Measurements from ENCODE around the gene RRAGD.

DNA sequence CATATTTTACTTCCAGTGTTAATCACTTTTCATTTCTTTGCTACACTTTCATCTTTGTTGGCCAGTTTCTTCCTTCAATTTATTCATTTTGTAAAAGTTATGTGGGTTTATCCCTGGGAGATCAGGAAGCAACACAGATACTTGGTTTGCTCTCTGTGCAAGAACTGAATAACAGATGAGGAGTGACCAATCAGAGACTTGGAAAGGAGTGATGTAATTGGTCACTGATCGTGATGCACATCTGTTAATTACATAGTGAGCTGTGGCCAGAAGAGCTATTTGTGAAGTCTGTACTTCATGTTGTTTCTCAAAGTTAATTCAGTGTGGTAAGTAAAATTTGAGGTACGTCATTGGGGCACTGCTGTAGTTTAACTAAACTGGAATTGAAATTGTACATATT is 42.2 kb upstream of the RRAGD start:
- TF ChIP-seq, protein P1, sequence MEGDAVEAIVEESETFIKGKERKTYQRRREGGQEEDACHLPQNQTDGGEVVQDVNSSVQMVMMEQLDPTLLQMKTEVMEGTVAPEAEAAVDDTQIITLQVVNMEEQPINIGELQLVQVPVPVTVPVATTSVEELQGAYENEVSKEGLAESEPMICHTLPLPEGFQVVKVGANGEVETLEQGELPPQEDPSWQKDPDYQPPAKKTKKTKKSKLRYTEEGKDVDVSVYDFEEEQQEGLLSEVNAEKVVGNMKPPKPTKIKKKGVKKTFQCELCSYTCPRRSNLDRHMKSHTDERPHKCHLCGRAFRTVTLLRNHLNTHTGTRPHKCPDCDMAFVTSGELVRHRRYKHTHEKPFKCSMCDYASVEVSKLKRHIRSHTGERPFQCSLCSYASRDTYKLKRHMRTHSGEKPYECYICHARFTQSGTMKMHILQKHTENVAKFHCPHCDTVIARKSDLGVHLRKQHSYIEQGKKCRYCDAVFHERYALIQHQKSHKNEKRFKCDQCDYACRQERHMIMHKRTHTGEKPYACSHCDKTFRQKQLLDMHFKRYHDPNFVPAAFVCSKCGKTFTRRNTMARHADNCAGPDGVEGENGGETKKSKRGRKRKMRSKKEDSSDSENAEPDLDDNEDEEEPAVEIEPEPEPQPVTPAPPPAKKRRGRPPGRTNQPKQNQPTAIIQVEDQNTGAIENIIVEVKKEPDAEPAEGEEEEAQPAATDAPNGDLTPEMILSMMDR (IDR thresholded peaks at IDR 0.05): no peak
- TF ChIP-seq EZH2 (IDR thresholded peaks at IDR 0.05; ENCODE audit: borderline replicate concordance, insufficient read depth, low read depth, low read length, poor library complexity, severe bottlenecking): no peak

Measured in B cell (primary cell).